SK-N-SH treated with all-trans-retinoic acid at 6 μM for 48 hours (cell line): ENCODE results near the gene MORC3.
"Not testable (repeated sequence)": the region's sequence is repeated elsewhere in the genome, so short reads cannot be mapped to it uniquely, and the experiment has no call there.

Experiments
- ATAC-seq: fragments of 200-7000 bp; cut with Tn5 transposase; 3 replicates; pipeline ENCODE4 v1.9.1; 2020; ENCODE audit warnings: mild to moderate bottlenecking, moderate library complexity
- BACH2 ChIP-seq: fragments of 250-450 bp; sonication (Bioruptor Pico); IDR thresholded peaks from 2 replicates; pipeline ENCODE4 v1.9.0; 2021; ENCODE audit warnings: mild to moderate bottlenecking, borderline replicate concordance
- CSDC2 ChIP-seq: fragments of 250-450 bp; sonication (Bioruptor Pico); IDR thresholded peaks from 2 replicates; pipeline ENCODE4 v1.5.0; 2020; ENCODE audit warnings: mild to moderate bottlenecking, moderate library complexity
- ESRRG ChIP-seq: fragments of 250-450 bp; sonication (Bioruptor Pico); IDR thresholded peaks from 2 replicates; pipeline ENCODE4 v1.6.1; 2021; ENCODE audit warnings: mild to moderate bottlenecking
- GLIS3 ChIP-seq: fragments of 250-450 bp; sonication (Bioruptor Pico); IDR thresholded peaks from 2 replicates; pipeline ENCODE4 v1.5.0; 2020; ENCODE audit warnings: mild to moderate bottlenecking, moderate library complexity
- ISL1 ChIP-seq: fragments of 250-450 bp; sonication (Bioruptor Pico); IDR thresholded peaks from 2 replicates; pipeline ENCODE4 v2.1.2; 2022; ENCODE audit warnings: mild to moderate bottlenecking, moderate library complexity
- PPARA ChIP-seq: fragments of 250-450 bp; sonication (Bioruptor Pico); IDR thresholded peaks from 2 replicates; pipeline ENCODE4 v1.5.0; 2020; ENCODE audit warnings: mild to moderate bottlenecking, borderline replicate concordance
- RARB ChIP-seq: fragments of 250-450 bp; sonication (Bioruptor Pico); IDR thresholded peaks from 2 replicates; pipeline ENCODE4 v1.8.0; 2021; ENCODE audit warnings: mild to moderate bottlenecking, moderate library complexity
- SNAI2 ChIP-seq: fragments of 250-450 bp; sonication (Bioruptor Pico); IDR thresholded peaks from 2 replicates; pipeline ENCODE4 v1.5.0; 2020; ENCODE audit warnings: mild to moderate bottlenecking, moderate library complexity
- TCF4 ChIP-seq: fragments of 250-450 bp; sonication (Bioruptor Pico); IDR thresholded peaks from 2 replicates; pipeline ENCODE4 v1.8.0; 2021; ENCODE audit warnings: mild to moderate bottlenecking, moderate library complexity, borderline replicate concordance
- TOX ChIP-seq: fragments of 250-450 bp; sonication (Bioruptor Pico); IDR thresholded peaks from 2 replicates; pipeline ENCODE4 v1.8.0; 2021; ENCODE audit warnings: mild to moderate bottlenecking, moderate library complexity, borderline replicate concordance
- ZC3H10 ChIP-seq: fragments of 250-450 bp; sonication (Bioruptor Pico); IDR thresholded peaks from 2 replicates; pipeline ENCODE4 v1.5.1; 2021; ENCODE audit warnings: mild to moderate bottlenecking, moderate library complexity
- ZFP3 ChIP-seq: fragments of 250-450 bp; sonication (Bioruptor Pico); IDR thresholded peaks from 2 replicates; pipeline ENCODE4 v1.5.0; 2020; ENCODE audit warnings: mild to moderate bottlenecking, moderate library complexity
- ZFP30 ChIP-seq: fragments of 450-650 bp; formaldehyde crosslinking; IDR thresholded peaks from 2 replicates; pipeline ENCODE4 v1.5.0; 2022; ENCODE audit warnings: mild to moderate bottlenecking, moderate library complexity
- ZNF565 ChIP-seq: fragments of 450-650 bp; formaldehyde crosslinking; conservative IDR thresholded peaks from 2 replicates; pipeline ENCODE4 v1.5.0; 2020; ENCODE audit warnings: low read depth, mild to moderate bottlenecking, moderate library complexity
- ZNF8 ChIP-seq: fragments of 450-650 bp; formaldehyde crosslinking; IDR thresholded peaks from 2 replicates; pipeline ENCODE4 v1.5.0; 2020; ENCODE audit warnings: mild to moderate bottlenecking, moderate library complexity
- TF ChIP-seq, protein P1 (sequence below): fragments of 250-450 bp; sonication (Bioruptor Pico); IDR thresholded peaks from 2 replicates; pipeline ENCODE4 v1.8.0; 2020; ENCODE audit warnings: mild to moderate bottlenecking, moderate library complexity, borderline replicate concordance
- TF ChIP-seq, protein P2 (sequence below): fragments of 250-450 bp; sonication (Bioruptor Pico); IDR thresholded peaks from 2 replicates; pipeline ENCODE4 v1.5.1; 2021; ENCODE audit warnings: mild to moderate bottlenecking, moderate library complexity
- TF ChIP-seq, protein P3 (sequence below): fragments of 250-450 bp; sonication (Bioruptor Pico); IDR thresholded peaks from 2 replicates; pipeline ENCODE4 v1.5.1; 2020; ENCODE audit warnings: low read depth, mild to moderate bottlenecking, moderate library complexity
- TF ChIP-seq, protein P4 (sequence below): fragments of 250-450 bp; sonication (Bioruptor Pico); IDR thresholded peaks from 2 replicates; pipeline ENCODE4 v1.8.0; 2021; ENCODE audit warnings: low read depth, mild to moderate bottlenecking, moderate library complexity, borderline replicate concordance

Gene MORC3

DNA sequence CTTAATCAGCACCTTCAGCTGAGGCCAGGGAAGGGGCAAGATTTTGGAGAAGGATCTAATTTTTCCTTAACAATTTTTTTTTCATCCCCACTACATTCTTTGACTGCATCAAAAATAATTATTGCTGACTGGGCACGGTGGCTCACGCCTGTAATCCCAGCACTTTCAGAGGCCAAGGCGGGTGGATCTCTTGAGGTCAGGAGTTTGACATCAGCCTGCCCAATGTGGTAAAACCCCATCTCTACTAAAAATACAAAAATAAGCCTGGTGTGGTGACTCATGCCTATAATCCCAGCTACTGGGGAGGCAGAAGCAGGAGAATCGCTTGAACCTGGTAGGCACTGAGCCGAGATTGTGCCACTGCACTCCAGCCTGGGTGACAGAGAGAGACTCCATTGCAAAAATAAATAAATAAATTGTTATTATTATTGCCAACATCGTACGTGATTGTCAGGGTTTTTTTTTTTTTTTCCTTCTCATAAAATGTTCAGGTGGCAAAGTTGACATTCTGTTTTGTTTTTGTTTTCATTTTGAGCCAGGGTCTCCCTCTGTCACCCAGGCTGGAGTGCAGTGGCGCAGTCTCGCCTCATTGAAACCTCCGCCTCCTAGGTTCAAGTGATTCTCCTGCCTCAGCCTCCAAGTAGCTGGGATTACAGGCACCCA lies 37.3 kb upstream of the MORC3 start:
- no peak for ATAC-seq

DNA sequence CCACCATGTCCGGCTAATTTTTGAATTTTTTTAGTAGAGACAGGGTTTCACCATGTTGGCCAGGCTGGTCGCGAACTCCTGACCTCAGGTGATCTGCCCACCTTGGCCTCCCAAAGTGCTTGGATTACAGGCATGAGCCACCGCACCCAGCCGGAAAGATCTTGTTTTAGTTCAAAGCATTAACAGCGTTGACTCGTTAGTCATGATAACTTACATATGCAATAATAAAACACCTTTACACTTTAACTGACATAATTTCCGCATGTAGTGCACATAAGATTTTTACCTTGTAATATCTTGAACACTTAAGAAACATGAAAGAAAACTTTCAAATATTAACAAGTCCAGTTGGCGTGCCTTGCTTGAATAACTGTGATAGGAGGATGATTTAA lies 36.8 kb upstream of the MORC3 start:
- not testable (repeated sequence) for ATAC-seq

More for the DNA sequence above, 37.3 kb upstream of the MORC3 start:
- TF ChIP-seq TOX (CRISPR knock-in tag) (no peak), ZFP3 (CRISPR knock-in tag) (no peak), ZNF8 (CRISPR knock-in tag) (no peak), ZC3H10 (CRISPR knock-in tag) (no peak), TCF4 (CRISPR knock-in tag) (no peak)
- TF ChIP-seq, protein P1, sequence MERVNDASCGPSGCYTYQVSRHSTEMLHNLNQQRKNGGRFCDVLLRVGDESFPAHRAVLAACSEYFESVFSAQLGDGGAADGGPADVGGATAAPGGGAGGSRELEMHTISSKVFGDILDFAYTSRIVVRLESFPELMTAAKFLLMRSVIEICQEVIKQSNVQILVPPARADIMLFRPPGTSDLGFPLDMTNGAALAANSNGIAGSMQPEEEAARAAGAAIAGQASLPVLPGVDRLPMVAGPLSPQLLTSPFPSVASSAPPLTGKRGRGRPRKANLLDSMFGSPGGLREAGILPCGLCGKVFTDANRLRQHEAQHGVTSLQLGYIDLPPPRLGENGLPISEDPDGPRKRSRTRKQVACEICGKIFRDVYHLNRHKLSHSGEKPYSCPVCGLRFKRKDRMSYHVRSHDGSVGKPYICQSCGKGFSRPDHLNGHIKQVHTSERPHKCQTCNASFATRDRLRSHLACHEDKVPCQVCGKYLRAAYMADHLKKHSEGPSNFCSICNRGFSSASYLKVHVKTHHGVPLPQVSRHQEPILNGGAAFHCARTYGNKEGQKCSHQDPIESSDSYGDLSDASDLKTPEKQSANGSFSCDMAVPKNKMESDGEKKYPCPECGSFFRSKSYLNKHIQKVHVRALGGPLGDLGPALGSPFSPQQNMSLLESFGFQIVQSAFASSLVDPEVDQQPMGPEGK (CRISPR knock-in tag): no peak
- TF ChIP-seq, protein P2, sequence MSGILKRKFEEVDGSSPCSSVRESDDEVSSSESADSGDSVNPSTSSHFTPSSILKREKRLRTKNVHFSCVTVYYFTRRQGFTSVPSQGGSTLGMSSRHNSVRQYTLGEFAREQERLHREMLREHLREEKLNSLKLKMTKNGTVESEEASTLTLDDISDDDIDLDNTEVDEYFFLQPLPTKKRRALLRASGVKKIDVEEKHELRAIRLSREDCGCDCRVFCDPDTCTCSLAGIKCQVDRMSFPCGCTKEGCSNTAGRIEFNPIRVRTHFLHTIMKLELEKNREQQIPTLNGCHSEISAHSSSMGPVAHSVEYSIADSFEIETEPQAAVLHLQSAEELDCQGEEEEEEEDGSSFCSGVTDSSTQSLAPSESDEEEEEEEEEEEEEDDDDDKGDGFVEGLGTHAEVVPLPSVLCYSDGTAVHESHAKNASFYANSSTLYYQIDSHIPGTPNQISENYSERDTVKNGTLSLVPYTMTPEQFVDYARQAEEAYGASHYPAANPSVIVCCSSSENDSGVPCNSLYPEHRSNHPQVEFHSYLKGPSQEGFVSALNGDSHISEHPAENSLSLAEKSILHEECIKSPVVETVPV (CRISPR knock-in tag): no peak

DNA sequence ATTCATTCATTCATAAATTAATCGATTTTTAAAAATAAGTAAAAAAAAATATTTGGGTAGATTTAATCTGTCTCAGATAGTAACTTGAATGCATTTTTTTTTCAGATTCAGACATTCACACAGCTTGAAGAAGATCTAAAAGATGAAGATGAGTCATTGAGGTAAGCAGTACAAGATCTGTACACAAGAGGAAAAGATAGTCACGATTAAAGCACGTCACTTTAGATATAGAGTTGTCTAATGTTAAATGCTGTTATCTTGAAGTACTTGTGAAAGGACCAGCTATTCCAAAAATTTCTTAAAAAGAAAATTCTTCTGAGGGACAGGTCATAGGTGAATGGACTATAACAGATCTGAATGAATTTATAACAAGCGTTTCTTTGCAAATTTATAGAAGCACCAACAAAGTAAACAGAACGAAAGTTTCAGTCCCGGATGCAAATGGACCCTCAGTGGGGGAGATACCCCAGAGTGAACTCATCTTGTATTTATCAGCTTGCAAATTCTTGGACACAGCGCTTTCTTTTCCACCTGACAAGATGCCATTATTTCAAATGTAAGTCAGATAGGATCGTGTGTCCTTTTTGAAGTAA lies 31.2 kb upstream of the MORC3 start:
- TF ChIP-seq TOX (CRISPR knock-in tag): no peak
- TF ChIP-seq, protein P3, sequence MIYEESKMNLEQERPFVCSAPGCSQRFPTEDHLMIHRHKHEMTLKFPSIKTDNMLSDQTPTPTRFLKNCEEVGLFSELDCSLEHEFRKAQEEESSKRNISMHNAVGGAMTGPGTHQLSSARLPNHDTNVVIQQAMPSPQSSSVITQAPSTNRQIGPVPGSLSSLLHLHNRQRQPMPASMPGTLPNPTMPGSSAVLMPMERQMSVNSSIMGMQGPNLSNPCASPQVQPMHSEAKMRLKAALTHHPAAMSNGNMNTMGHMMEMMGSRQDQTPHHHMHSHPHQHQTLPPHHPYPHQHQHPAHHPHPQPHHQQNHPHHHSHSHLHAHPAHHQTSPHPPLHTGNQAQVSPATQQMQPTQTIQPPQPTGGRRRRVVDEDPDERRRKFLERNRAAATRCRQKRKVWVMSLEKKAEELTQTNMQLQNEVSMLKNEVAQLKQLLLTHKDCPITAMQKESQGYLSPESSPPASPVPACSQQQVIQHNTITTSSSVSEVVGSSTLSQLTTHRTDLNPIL: no peak
- TF ChIP-seq TCF4 (CRISPR knock-in tag): no peak
- TF ChIP-seq, all 23 proteins: peak for 0

DNA sequence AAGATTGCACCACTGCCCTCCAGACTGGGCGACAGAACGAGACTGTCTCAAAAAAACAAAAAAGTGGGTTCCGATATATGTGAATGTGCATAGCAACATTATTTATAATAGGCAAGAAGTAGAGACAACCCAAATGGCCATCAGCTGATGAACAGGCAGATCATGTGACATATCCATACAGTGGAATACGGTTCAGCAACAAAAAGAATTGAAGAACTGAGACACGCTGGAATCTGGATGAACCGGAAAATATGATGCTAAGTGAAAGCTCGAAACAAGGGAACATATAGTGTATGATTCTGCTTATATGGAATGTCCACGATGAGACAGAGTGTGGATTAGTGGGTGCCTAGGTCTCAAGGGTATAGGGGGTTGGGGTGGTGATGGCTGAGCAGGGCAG lies 28.5 kb upstream of the MORC3 start:
- ATAC-seq: no peak
- TF ChIP-seq SNAI2 (CRISPR knock-in tag) (no peak), ESRRG (CRISPR knock-in tag) (no peak), BACH2 (no peak), PPARA (no peak), ISL1 (no peak), ZNF565 (no peak), ZFP30 (CRISPR knock-in tag) (no peak), RARB (CRISPR knock-in tag) (no peak), CSDC2 (CRISPR knock-in tag) (no peak), GLIS3 (CRISPR knock-in tag) (no peak), TOX (CRISPR knock-in tag) (no peak)
- TF ChIP-seq, protein P4, sequence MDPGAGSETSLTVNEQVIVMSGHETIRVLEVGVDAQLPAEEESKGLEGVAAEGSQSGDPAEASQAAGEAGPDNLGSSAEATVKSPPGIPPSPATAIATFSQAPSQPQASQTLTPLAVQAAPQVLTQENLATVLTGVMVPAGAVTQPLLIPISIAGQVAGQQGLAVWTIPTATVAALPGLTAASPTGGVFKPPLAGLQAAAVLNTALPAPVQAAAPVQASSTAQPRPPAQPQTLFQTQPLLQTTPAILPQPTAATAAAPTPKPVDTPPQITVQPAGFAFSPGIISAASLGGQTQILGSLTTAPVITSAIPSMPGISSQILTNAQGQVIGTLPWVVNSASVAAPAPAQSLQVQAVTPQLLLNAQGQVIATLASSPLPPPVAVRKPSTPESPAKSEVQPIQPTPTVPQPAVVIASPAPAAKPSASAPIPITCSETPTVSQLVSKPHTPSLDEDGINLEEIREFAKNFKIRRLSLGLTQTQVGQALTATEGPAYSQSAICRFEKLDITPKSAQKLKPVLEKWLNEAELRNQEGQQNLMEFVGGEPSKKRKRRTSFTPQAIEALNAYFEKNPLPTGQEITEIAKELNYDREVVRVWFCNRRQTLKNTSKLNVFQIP (CRISPR knock-in tag): no peak
- TF ChIP-seq, protein P2 (CRISPR knock-in tag): no peak
- TF ChIP-seq, protein P1 (CRISPR knock-in tag): no peak
- TF ChIP-seq, protein P3: no peak

More for the DNA sequence above, 31.2 kb upstream of the MORC3 start:
- no peak for ATAC-seq
